H1 (cell line): ENCODE results near the gene TMEM121B. TPM values are rescaled to one million over a fixed set of nuclear protein-coding genes. Genes with fewer than 3 reads are reported as not detected.
A peak's percentile ranks its signal among the peaks of the same experiment; 100 is the strongest.

Source experiments
- CTCF ChIA-PET: fragments of 300-600 bp; sonication (Branson Sonifier 250); formaldehyde crosslinking; loops from one replicate; lab custom pipeline; 2021; ENCODE audit not compliant: partially characterized antibody; lab: Charles Lee
- POLR2A ChIA-PET: fragments of 300-600 bp; sonication (Branson Sonifier 250); formaldehyde crosslinking; loops from one replicate; lab custom pipeline; 2021; ENCODE audit warnings: inconsistent platforms; ENCODE audit not compliant: partially characterized antibody; lab: Charles Lee
- DNase-seq, 2 experiments: peaks; one replicate each; pipeline versions ENCODE4 v3.0.0 to v3.0.0-alpha.2; 2010 to 2022; ENCODE audit warnings: low spot score in 2 of 2, low read depth in 1 of 2, mixed read lengths in 1 of 2
- FAIRE-seq: peaks from 2 replicates; lab custom pipeline; 2011; peaks lifted over from hg19 to GRCh38; lab: Jason Lieb, UNC
- H2AFZ ChIP-seq: 2 replicates; pipeline ENCODE4 v1.8.1; 2012; ENCODE audit warnings: low read length, inconsistent platforms
- H2AK5ac ChIP-seq: 2 replicates; pipeline ENCODE4 v1.6.1; 2013; ENCODE audit warnings: low read depth, low read length
- H2BK120ac ChIP-seq: replicated peaks from 2 replicates; pipeline ENCODE3; 2013; ENCODE audit warnings: low read depth, low read length, inconsistent platforms
- H2BK12ac ChIP-seq: 2 replicates; pipeline ENCODE4 v1.6.1; 2013; ENCODE audit warnings: low read depth, low read length
- H2BK15ac ChIP-seq: 2 replicates; pipeline ENCODE4 v1.6.1; 2013; ENCODE audit warnings: low read length
- H2BK20ac ChIP-seq: 2 replicates; pipeline ENCODE4 v1.6.1; 2013; ENCODE audit warnings: low read length
- H2BK5ac ChIP-seq: 2 replicates; pipeline ENCODE4 v1.6.1; 2013; ENCODE audit warnings: low read depth, low read length
- H3K14ac ChIP-seq: 2 replicates; pipeline ENCODE4 v1.6.1; 2013; ENCODE audit warnings: inconsistent platforms; ENCODE audit not compliant: insufficient read length
- H3K18ac ChIP-seq: 2 replicates; pipeline ENCODE4 v1.6.1; 2013; ENCODE audit warnings: low read length; ENCODE audit errors: extremely low read depth
- H3K23ac ChIP-seq: 2 replicates; pipeline ENCODE4 v1.6.1; 2013; ENCODE audit warnings: inconsistent platforms; ENCODE audit not compliant: insufficient read length
- H3K23me2 ChIP-seq: 2 replicates; pipeline ENCODE4 v1.6.1; 2013; ENCODE audit warnings: low read depth, low read length
- H3K27ac ChIP-seq: 2 replicates; pipeline ENCODE4 v1.6.1; 2011; ENCODE audit warnings: low read depth, low read length, inconsistent platforms
- H3K27me3 ChIP-seq, 4 experiments: replicated peaks in 1 of 4; 1 replicate in 1 of 4; 2 replicates in 3 of 4; pipeline versions ENCODE4 v1.6.1 to v1.8.1; 2011 to 2013; ENCODE audit warnings: low read length in 3 of 4, mild to moderate bottlenecking in 3 of 4, inconsistent platforms in 2 of 4, mixed read lengths in 2 of 4, moderate library complexity in 1 of 4; ENCODE audit not compliant: control insufficient read depth in 3 of 4, insufficient read depth in 3 of 4; ENCODE audit errors: extremely low read depth in 1 of 4
- H3K36me3 ChIP-seq, 4 experiments: 2 replicates each; pipeline versions ENCODE4 v1.6.1 to v1.8.1; 2011 to 2013; ENCODE audit warnings: mild to moderate bottlenecking in 4 of 4, low read length in 3 of 4, moderate library complexity in 2 of 4, control low read depth in 1 of 4, inconsistent platforms in 1 of 4; ENCODE audit not compliant: insufficient read depth in 4 of 4, control insufficient read depth in 2 of 4
- H3K4ac ChIP-seq: replicated peaks from 2 replicates; pipeline ENCODE3; 2013; ENCODE audit warnings: low read length, low read depth, mixed read lengths, inconsistent platforms; ENCODE audit not compliant: insufficient read length
- H3K4me1 ChIP-seq, 4 experiments: replicated peaks in 1 of 4; 1 replicate in 1 of 4; 2 replicates in 3 of 4; pipeline versions ENCODE4 v1.6.1 to v1.8.1; 2011 to 2013; ENCODE audit warnings: low read length in 3 of 4, inconsistent platforms in 2 of 4, mixed read lengths in 1 of 4; ENCODE audit not compliant: insufficient read depth in 4 of 4, control insufficient read depth in 3 of 4
- H3K4me2 ChIP-seq, 2 experiments: 2 replicates each; pipeline versions ENCODE4 v1.6.1 to v1.8.1; 2011 to 2013; ENCODE audit warnings: low read depth in 2 of 2, low read length in 2 of 2, control low read depth in 1 of 2, inconsistent platforms in 1 of 2, mild to moderate bottlenecking in 1 of 2; ENCODE audit not compliant: insufficient read depth in 1 of 2
- H3K4me3 ChIP-seq, 4 experiments: fragments of 200-600, 300-600 bp in 1 of 4; sonication (generic), shearing (Covaris generic), sonication (Bioruptor Twin) in 1 of 4; 2 replicates each; pipeline versions ENCODE4 v1.5.1 to v1.8.1; 2011 to 2016; ENCODE audit warnings: low read length in 4 of 4, low read depth in 3 of 4, control low read depth in 2 of 4, inconsistent platforms in 2 of 4, mild to moderate bottlenecking in 2 of 4, mixed read lengths in 1 of 4, moderate library complexity in 1 of 4; ENCODE audit not compliant: insufficient read depth in 2 of 4; ENCODE audit errors: extremely low read depth in 1 of 4
- H3K56ac ChIP-seq: replicated peaks from 2 replicates; pipeline ENCODE3; 2013; ENCODE audit warnings: low read depth, mild to moderate bottlenecking, mixed read lengths, low read length, inconsistent platforms; ENCODE audit not compliant: insufficient read length
- H3K79me1 ChIP-seq: 2 replicates; pipeline ENCODE4 v1.6.1; 2013; ENCODE audit warnings: low read depth, low read length, control low read depth
- H3K79me2 ChIP-seq, 2 experiments: 2 replicates each; pipeline versions ENCODE4 v1.6.1 to v1.8.1; 2012 to 2013; ENCODE audit warnings: low read length in 2 of 2, mild to moderate bottlenecking in 2 of 2, inconsistent platforms in 1 of 2; ENCODE audit not compliant: insufficient read depth in 2 of 2, control insufficient read depth in 1 of 2
- H3K9ac ChIP-seq, 4 experiments: replicated peaks in 1 of 4; 1 replicate in 1 of 4; 2 replicates in 3 of 4; pipeline versions ENCODE4 v1.6.1 to v1.8.1; 2011 to 2013; ENCODE audit warnings: low read depth in 3 of 4, low read length in 3 of 4, control low read depth in 2 of 4, mild to moderate bottlenecking in 2 of 4, moderate library complexity in 2 of 4, inconsistent platforms in 1 of 4; ENCODE audit errors: extremely low read depth in 1 of 4
- H3K9me3 ChIP-seq, 2 experiments: 2 replicates each; pipeline versions ENCODE4 v1.6.1 to v1.8.1; 2012 to 2013; ENCODE audit warnings: mild to moderate bottlenecking in 2 of 2, moderate library complexity in 2 of 2, control low read depth in 1 of 2, inconsistent platforms in 1 of 2, low read depth in 1 of 2, low read length in 1 of 2, mixed read lengths in 1 of 2; ENCODE audit not compliant: insufficient read depth in 2 of 2
- H4K20me1 ChIP-seq, 2 experiments: replicated peaks in 1 of 2; 2 replicates each; pipeline versions ENCODE3 to v1.8.1; 2011 to 2013; ENCODE audit warnings: inconsistent platforms in 2 of 2, low read length in 2 of 2, mild to moderate bottlenecking in 1 of 2; ENCODE audit not compliant: insufficient read depth in 2 of 2, control insufficient read depth in 1 of 2
- H4K5ac ChIP-seq: 2 replicates; pipeline ENCODE4 v1.6.1; 2013; ENCODE audit warnings: low read length, low read depth, mixed read lengths, inconsistent platforms; ENCODE audit not compliant: insufficient read length
- H4K8ac ChIP-seq: 2 replicates; pipeline ENCODE4 v1.8.0; 2013; ENCODE audit warnings: mild to moderate bottlenecking, moderate library complexity, low read length, inconsistent platforms; ENCODE audit not compliant: insufficient read depth; ENCODE audit errors: extremely low read depth
- H4K91ac ChIP-seq: replicated peaks from 2 replicates; pipeline ENCODE3; 2013; ENCODE audit warnings: low read length, mixed read lengths, inconsistent platforms; ENCODE audit not compliant: insufficient read length
- CTCF ChIP-seq, 3 experiments: IDR thresholded peaks; 1 replicate in 2 of 3; 2 replicates in 1 of 3; pipeline versions ENCODE4 v1.5.1 to v1.6.1; 2011; ENCODE audit warnings: low read length in 3 of 3, mild to moderate bottlenecking in 3 of 3, inconsistent platforms in 2 of 3, low read depth in 1 of 3, moderate library complexity in 1 of 3; ENCODE audit not compliant: insufficient read depth in 1 of 3; ENCODE audit errors: control extremely low read depth in 1 of 3
- JUND ChIP-seq: IDR thresholded peaks from 2 replicates; pipeline ENCODE4 v1.6.1; 2011; ENCODE audit warnings: mild to moderate bottlenecking, improper control_type of control experiment, low read length
- KDM1A ChIP-seq: fragments of 200-600, 300-600 bp; sonication (generic); IDR thresholded peaks from 2 replicates; pipeline ENCODE4 v1.7.1; 2016; ENCODE audit warnings: mild to moderate bottlenecking, low read length, borderline replicate concordance
- SAP30 ChIP-seq: fragments of 300-600 bp; sonication (generic); IDR thresholded peaks from 2 replicates; pipeline ENCODE4 v1.7.1; 2012; ENCODE audit warnings: low read length, moderate library complexity, mild to moderate bottlenecking, inconsistent platforms; ENCODE audit not compliant: insufficient read depth, insufficient replicate concordance
- SIN3A ChIP-seq, 2 experiments: IDR thresholded peaks in 1 of 2; conservative IDR thresholded peaks in 1 of 2; 2 replicates each; pipeline ENCODE4 v1.6.1; 2011 to 2012; ENCODE audit warnings: low read length in 2 of 2, improper control_type of control experiment in 1 of 2, low read depth in 1 of 2, mild to moderate bottlenecking in 1 of 2
- SP2 ChIP-seq: IDR thresholded peaks from 2 replicates; pipeline ENCODE4 v1.6.1; 2012; ENCODE audit warnings: mild to moderate bottlenecking, low read length, inconsistent platforms
- TCF12 ChIP-seq: IDR thresholded peaks from 2 replicates; pipeline ENCODE4 v1.6.1; 2011; ENCODE audit warnings: low read depth, mild to moderate bottlenecking, low read length
- TEAD4 ChIP-seq: IDR thresholded peaks from 2 replicates; pipeline ENCODE4 v1.6.1; 2012; ENCODE audit warnings: low read depth, low read length, inconsistent platforms, mixed read lengths
- YY1 ChIP-seq: IDR thresholded peaks from 2 replicates; pipeline ENCODE4 v1.6.1; 2011; ENCODE audit warnings: low read depth, mild to moderate bottlenecking, low read length
- WGBS, 2 experiments: shearing (Covaris generic) in 1 of 2; methylation state at CpG; one replicate each; pipeline versions ENCODE4 v1.1.6 to v1.1.7; 2013 to 2015; ENCODE audit warnings: low lambda C conversion rate in 2 of 2, mixed read lengths in 2 of 2, inconsistent platforms in 1 of 2, low coverage in 1 of 2, missing lambda C conversion rate in 1 of 2; ENCODE audit not compliant: insufficient replicate concordance in 2 of 2, insufficient coverage in 1 of 2, insufficient read length in 1 of 2; ENCODE audit errors: extremely low coverage in 1 of 2, missing lambda C conversion rate in 1 of 2; 5-methylcytosine and 5-hydroxymethylcytosine counted together
- polyA plus RNA-seq, 7 experiments: library from polyadenylated mRNA; depleted of rRNA in 3 of 7; stranded (reverse) in 5 of 7; unstranded in 2 of 7; fragments of >200 nt in 5 of 7; fragments of 200-250 nt in 2 of 7; gene quantifications; 1 replicate in 5 of 7; 2 replicates in 1 of 7; 4 replicates in 1 of 7; pipeline versions ENCODE4 v1.2.1 to v1.2.3, GENCODE V29; 2011 to 2013; ENCODE audit warnings: missing spikeins in 2 of 7, mixed read lengths in 2 of 7
- total RNA-seq: library from RNA; stranded (reverse); fragmentation: NEBNext Ultra II Directional; extraction: Animal tissue kit (Norgen Biotek cat#: 25700); gene quantifications from 2 replicates; pipeline ENCODE4 v1.2.1, GENCODE V29; 2021

Gene TMEM121B
- total and polyA plus RNA-seq, 2 of the 8 experiments (the other 6 are each of a cell fraction or from before 2014, with no cell fraction given) = 4.3 to 6.9 TPM

GRCh38 chr22:17118342-17118741, 2.8 kb downstream of the TMEM121B start:
- POLR2A ChIA-PET = interaction anchor here (1.8 kb wide), 1 partner anchor 11 kb away, joined by 4 read pairs; no protein-coding TSS in a partner anchor
- Histone ChIP-seq H3K4me3 (no peak overlapping the region), H2BK15ac (no peak overlapping the region)

More at GRCh38 chr22:17118342-17118741, 2.8 kb downstream of the TMEM121B start:
- peaks cover 4 to 17% (median 12%) of the 10 kb centered on the region in 4 experiments for H3K4me1 ChIP-seq
- H2BK120ac ChIP-seq = no peak overlapping the region
- FAIRE-seq (no peak), DNase-seq (no peak)
- peaks cover 6% of the 10 kb centered on the region; the same call in 1 of the 2 replicates for H3K23me2 ChIP-seq
- H4K91ac ChIP-seq = peak overlapping the region; percentile 29
- no peak overlapping the region for H3K9ac ChIP-seq
- 86% methylated on average over 4 of the region's 4 CpGs; no CpG with 5 or more reads in 1 of the 2 experiments for WGBS, 2 experiments
- H3K4me2 ChIP-seq = no peak overlapping the region
- no peak overlapping the region for H3K18ac ChIP-seq
- H3K27ac ChIP-seq = no peak overlapping the region
- H2BK5ac ChIP-seq = no peak overlapping the region
- H3K4ac ChIP-seq = no peak overlapping the region
- no peak overlapping the region for H3K23ac ChIP-seq
- no peak overlapping the region for H2AFZ ChIP-seq
- H4K20me1 ChIP-seq = peaks cover 2 to 7% of the 10 kb centered on the region in 2 experiments
- H2BK20ac ChIP-seq = no peak overlapping the region
- no peak overlapping the region for H2BK12ac ChIP-seq
- no peak overlapping the region for H3K56ac ChIP-seq
- H3K9me3 ChIP-seq = no peaks in the 10 kb centered on the region
- no peak overlapping the region for H3K14ac ChIP-seq
- TF ChIP-seq SP2 (no peak), SIN3A (conservative IDR thresholded peaks at IDR 0.05 in 1 of 2, IDR thresholded peaks at IDR 0.05 in 1 of 2; ENCODE audit: low read depth in 1 of 2, low read length in 2 of 2) (no peak), CTCF (IDR thresholded peaks at IDR 0.05; ENCODE audit: control extremely low read depth in 1 of 3, insufficient read depth in 1 of 3, low read depth in 1 of 3, low read length in 3 of 3) (no peak), SAP30 (no peak), YY1 (no peak), JUND (no peak), TEAD4 (no peak), KDM1A (no peak), TCF12 (no peak)
- CTCF ChIA-PET = interaction anchor here (0.9 to 5.9 kb wide), 4 partner anchors 11 to 55 kb away, joined by 4 to 29 read pairs (median 16); no protein-coding TSS in a partner anchor
- no peak overlapping the region for H2AK5ac ChIP-seq
- no peaks in the 10 kb centered on the region for H3K79me2 ChIP-seq
- H3K36me3 ChIP-seq = no peaks in the 10 kb centered on the region
- H3K27me3 ChIP-seq = peaks cover 0 to 4% (median 4%) of the 10 kb centered on the region in 4 experiments; a peak in 4 of 7 replicates
- no peak overlapping the region for H4K5ac ChIP-seq
- H4K8ac ChIP-seq = no peak overlapping the region
- H3K79me1 ChIP-seq = 0 out of 2 replicates have a peak, but pooled peaks cover 4% of the 10 kb centered on the region
